NB4 (cell line): Measurements from ENCODE around the gene OR3A2.
"Not testable (repeated sequence)": the region's sequence is repeated elsewhere in the genome, so short reads cannot be mapped to it uniquely, and the experiment has no call there.

Source experiments
- DNase-seq: peaks from one replicate; pipeline ENCODE4 v3.0.0; 2010; ENCODE audit warnings: low read depth
- H3K4me3 ChIP-seq: one replicate; pipeline ENCODE4 v1.5.1; 2011; ENCODE audit warnings: mild to moderate bottlenecking, low read depth, low read length, moderate library complexity
- MYC ChIP-seq: IDR thresholded peaks from 2 replicates; pipeline ENCODE4 v1.6.1; 2011; ENCODE audit warnings: low read depth, low read length
- POLR2A ChIP-seq: IDR thresholded peaks from 2 replicates; pipeline ENCODE4 v1.6.1; 2011; ENCODE audit warnings: mild to moderate bottlenecking; ENCODE audit not compliant: insufficient read length; ENCODE audit errors: extremely low read depth
- TF ChIP-seq, protein P1 (sequence below): IDR thresholded peaks from one replicate; pipeline ENCODE4 v1.5.1; 2012; ENCODE audit warnings: low read depth, low read length
- TF ChIP-seq, protein P2 (sequence below): IDR thresholded peaks from 2 replicates; pipeline ENCODE4 v1.6.1; 2011; ENCODE audit warnings: low read depth, low read length

The OR3A2 gene

DNA sequence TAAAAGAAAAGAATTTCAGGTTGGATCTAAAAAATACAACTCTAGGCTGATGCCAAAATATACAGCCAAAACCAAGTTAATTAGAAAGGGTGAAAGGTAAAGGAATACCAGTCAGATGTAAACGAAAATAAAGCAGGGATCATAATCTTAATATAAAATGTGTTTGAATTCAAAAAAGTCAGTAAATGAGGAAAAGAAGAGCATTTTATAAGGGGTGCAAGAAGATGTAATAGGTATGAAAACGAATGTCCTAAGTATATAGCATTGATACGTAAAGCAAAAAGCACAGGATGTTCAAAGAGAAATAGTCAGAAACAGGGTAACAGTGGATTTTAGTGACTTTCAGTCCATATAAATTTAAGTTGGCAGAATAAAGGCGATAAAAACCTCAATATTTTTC lies 90.5 kb downstream of the OR3A2 start:
- TF ChIP-seq, protein P1, sequence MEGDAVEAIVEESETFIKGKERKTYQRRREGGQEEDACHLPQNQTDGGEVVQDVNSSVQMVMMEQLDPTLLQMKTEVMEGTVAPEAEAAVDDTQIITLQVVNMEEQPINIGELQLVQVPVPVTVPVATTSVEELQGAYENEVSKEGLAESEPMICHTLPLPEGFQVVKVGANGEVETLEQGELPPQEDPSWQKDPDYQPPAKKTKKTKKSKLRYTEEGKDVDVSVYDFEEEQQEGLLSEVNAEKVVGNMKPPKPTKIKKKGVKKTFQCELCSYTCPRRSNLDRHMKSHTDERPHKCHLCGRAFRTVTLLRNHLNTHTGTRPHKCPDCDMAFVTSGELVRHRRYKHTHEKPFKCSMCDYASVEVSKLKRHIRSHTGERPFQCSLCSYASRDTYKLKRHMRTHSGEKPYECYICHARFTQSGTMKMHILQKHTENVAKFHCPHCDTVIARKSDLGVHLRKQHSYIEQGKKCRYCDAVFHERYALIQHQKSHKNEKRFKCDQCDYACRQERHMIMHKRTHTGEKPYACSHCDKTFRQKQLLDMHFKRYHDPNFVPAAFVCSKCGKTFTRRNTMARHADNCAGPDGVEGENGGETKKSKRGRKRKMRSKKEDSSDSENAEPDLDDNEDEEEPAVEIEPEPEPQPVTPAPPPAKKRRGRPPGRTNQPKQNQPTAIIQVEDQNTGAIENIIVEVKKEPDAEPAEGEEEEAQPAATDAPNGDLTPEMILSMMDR: no peak
- TF ChIP-seq MYC (no peak), POLR2A (no peak)
- TF ChIP-seq, protein P2, sequence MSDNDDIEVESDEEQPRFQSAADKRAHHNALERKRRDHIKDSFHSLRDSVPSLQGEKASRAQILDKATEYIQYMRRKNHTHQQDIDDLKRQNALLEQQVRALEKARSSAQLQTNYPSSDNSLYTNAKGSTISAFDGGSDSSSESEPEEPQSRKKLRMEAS: no peak
- DNase-seq: no peak

DNA sequence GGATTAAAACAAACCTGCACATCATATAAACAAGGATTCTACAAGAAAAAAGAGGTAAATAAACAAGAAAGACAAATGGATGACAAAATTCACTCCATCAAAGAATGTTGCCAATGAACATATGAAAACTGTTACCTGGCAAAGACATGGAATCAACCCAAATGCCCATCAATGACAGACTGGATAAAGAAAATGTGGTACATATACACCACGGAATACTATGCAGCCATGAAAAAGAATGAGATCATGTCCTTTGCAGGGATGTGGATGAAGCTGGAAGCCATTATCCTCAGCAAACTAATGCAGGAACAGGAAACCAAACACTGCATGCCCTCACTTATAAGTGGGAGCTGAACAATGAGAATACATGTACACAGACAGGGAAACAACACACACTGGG lies 92.6 kb downstream of the OR3A2 start:
- not testable (repeated sequence) for H3K4me3 ChIP-seq, DNase-seq

More for the DNA sequence above, 90.5 kb downstream of the OR3A2 start:
- no peak overlapping the region for H3K4me3 ChIP-seq

DNA sequence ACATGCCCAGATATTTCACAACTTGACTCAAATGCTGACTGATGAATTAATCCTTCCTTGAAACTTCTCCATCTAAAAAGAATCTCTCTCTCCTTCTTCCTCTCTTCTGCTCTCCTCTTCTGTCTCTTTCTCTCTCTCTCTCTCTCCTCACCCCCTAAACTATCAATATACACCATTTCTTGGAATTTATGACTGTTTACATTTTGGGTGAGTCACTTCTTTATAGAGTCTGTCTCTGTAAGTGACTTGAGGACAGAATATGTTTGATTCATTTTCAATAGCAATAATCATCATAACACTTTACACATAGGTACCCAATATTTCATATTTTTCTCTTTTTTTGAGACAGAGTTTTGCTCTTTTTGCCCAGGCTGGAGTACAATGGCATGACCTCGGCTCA lies 103.2 kb downstream of the OR3A2 start:
- no peak for DNase-seq
- no peak overlapping the region for H3K4me3 ChIP-seq
- TF ChIP-seq MYC: no peak
- TF ChIP-seq, protein P1: no peak
- TF ChIP-seq POLR2A: no peak
- TF ChIP-seq, protein P2: no peak

DNA sequence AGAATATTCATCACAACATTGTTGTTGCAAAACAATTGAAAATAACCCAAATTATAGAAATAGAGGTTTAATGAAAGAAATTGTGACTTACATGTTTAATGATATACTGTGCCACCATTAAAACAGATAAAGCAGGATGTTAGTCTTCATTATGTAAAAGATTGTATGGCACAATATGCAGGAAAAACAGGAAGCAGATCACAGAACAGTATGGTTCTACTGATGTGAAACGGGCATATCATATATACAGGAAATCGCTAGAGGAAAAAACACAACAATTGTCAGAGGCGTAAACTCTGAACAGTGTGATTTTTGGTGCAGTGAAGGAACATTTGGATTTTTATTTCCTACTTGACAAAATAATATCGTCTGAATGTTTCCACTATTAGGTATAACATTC lies 110.0 kb downstream of the OR3A2 start:
- H3K4me3 ChIP-seq: no peak overlapping the region
- TF ChIP-seq, protein P2: no peak
- no peak for TF ChIP-seq MYC
- no peak for TF ChIP-seq POLR2A
- TF ChIP-seq, protein P1: no peak
- no peak for DNase-seq

DNA sequence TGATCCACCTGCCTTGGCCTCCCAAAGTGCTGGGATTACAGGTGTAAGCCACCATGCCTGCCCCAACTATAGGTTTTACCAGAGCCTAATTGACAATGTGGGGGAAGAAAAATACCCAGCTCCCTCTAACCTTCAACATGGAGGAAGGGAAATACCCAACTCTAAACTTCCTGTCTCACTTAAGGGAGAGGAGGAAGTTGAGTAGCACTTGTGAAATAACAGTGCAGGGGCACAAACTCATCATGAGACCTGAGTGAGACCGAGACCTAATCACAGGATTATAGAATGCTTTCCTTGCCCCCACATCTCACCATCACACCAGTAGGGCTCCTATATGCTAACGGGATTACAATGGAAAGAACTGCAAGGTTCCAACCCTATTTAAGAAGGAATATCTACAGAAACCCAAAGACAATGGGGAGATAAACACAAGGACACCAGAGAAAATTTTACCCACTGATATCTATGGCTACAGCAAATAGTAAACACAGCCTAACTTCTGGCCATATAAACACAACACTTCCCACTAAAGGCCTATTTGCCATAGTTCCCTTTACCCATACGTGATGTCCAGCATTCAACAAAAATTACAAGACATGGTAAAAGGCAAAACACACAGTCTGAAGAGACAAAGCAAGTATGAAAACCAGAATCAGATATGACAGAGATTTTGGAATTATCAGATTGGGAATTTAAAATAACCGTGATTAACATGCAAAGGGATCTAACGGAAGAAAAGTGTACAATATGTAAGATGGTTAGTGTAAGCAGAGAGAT lies 114.8 kb downstream of the OR3A2 start:
- TF ChIP-seq POLR2A: no peak
- TF ChIP-seq, protein P1: no peak
- TF ChIP-seq, protein P2: no peak
- TF ChIP-seq MYC: no peak
- peak; percentile 4 for DNase-seq
- no peak overlapping the region for H3K4me3 ChIP-seq

DNA sequence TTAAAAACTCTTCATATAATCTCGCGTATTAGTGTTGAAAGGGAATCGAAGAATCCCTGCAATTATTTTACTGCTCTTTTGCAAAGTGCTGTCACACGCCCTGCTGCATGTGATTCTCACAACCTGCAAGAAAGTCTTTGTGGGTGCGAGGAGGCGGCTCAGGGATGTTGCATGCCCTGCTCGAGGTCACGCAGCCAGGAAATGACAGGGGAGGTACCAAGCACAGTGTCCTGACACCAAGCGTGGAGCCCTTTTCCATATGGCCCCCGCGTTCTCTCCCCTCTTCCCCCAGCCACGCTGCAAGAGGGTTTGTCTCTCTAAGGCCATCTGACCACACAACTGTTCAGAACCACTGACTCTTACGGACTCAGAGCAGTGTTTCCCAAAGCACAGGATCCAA lies 125.5 kb downstream of the OR3A2 start:
- no peak overlapping the region for H3K4me3 ChIP-seq
- DNase-seq: no peak
- TF ChIP-seq MYC (no peak), POLR2A (no peak)
- TF ChIP-seq, protein P1: no peak
- TF ChIP-seq, protein P2: no peak
